Uterus (tissue), 4 donors: ENCODE measurements around the gene RAC3. TPM values are rescaled to one million over a fixed set of nuclear protein-coding genes. Genes with fewer than 3 reads are reported as not detected.

Experiments used
- DNase-seq, 2 donors: peaks; one replicate each; pipeline ENCODE4 v3.0.0-alpha.2; 2019 to 2020
- H3K27ac ChIP-seq, 2 donors: fragments of 200-600 bp; sonication (generic); 1 replicate in 1 of 2; 2 replicates in 1 of 2; pipeline ENCODE4 v1.5.1; 2016 to 2018
- H3K27me3 ChIP-seq, 2 donors: fragments of 200-600 bp; sonication (generic); one replicate each; pipeline ENCODE4 v1.5.1; 2018 to 2019; ENCODE audit warnings: control low read depth in 1 of 2
- H3K36me3 ChIP-seq, 2 donors: fragments of 200-600 bp; sonication (generic); one replicate each; pipeline ENCODE4 v1.5.1; 2019; ENCODE audit warnings: control low read depth in 1 of 2
- H3K4me1 ChIP-seq, 2 donors: fragments of 200-600 bp; sonication (generic); one replicate each; pipeline ENCODE4 v1.5.1; 2018 to 2019; ENCODE audit warnings: control low read depth in 1 of 2
- H3K4me3 ChIP-seq, 2 donors: fragments of 200-600 bp; sonication (generic); 1 replicate in 1 of 2; 2 replicates in 1 of 2; pipeline ENCODE4 v1.5.1; 2018 to 2019; ENCODE audit warnings: mild to moderate bottlenecking in 1 of 2
- H3K9me3 ChIP-seq, 2 donors: fragments of 200-600 bp; sonication (generic); one replicate each; pipeline ENCODE4 v1.5.1; 2019; ENCODE audit warnings: control low read depth in 1 of 2
- CTCF ChIP-seq, 4 experiments: fragments of 200-600 bp in 2 of 4; fragments of 450-650 bp in 2 of 4; sonication (generic) in 2 of 4; IDR thresholded peaks; one replicate each; pipeline ENCODE4 v1.5.1; 2016 to 2019; ENCODE audit warnings: antibody characterized with exemption in 4 of 4, mild to moderate bottlenecking in 2 of 4, moderate library complexity in 1 of 4
- POLR2A ChIP-seq, 2 donors: fragments of 450-650 bp; IDR thresholded peaks; one replicate each; pipeline ENCODE4 v1.6.1; 2016; ENCODE audit warnings: antibody characterized with exemption in 2 of 2, mild to moderate bottlenecking in 1 of 2, moderate library complexity in 1 of 2
- intact Hi-C: fragments of 100-400 bp; cut with DNase I; formaldehyde crosslinking; loops from one replicate; pipeline ENCODE4 v1.15.1; 2023; ENCODE audit warnings: low total_unique reads
- total RNA-seq, 4 donors: library from RNA; depleted of rRNA in 3 of 4; stranded (reverse); fragments of >200 nt in 3 of 4; gene quantifications; one replicate each; pipeline versions ENCODE4 v1.1.0 to v1.2.4, GENCODE V29; 2014 to 2023
- donor health status: DM: yes; HTN: yes; CAD: no.

The RAC3 gene
- total RNA-seq, 4 donors from 2014 or later, result 0.91 to 8.4 TPM; not detected in 2

- Histone ChIP-seq H3K9me3 (no peaks in the 10 kb centered on the region), H3K27me3 (no peaks in the 10 kb centered on the region), H3K4me3 (no peak overlapping the region), H3K36me3 (no peaks in the 10 kb centered on the region), H3K27ac (no peak overlapping the region), H3K4me1 (peaks cover 0 to 28% of the 10 kb centered on the region in 2 donors)
- no peak for TF ChIP-seq POLR2A (IDR thresholded peaks at IDR 0.05)
- no peak for TF ChIP-seq CTCF (IDR thresholded peaks at IDR 0.05)
- no peak for DNase-seq
- intact Hi-C loops, result no loop called here
Observed at GRCh38 chr17:82054351-82055022, 23.0 kb downstream of the RAC3 start.

GRCh38 chr17:82055023-82055964 is 23.8 kb downstream of the RAC3 start:
- TF ChIP-seq CTCF (IDR thresholded peaks at IDR 0.05) (no peak), POLR2A (IDR thresholded peaks at IDR 0.05) (no peak)
- Histone ChIP-seq H3K27me3 (no peaks in the 10 kb centered on the region), H3K4me1 (peaks cover 0 to 25% of the 10 kb centered on the region in 2 donors), H3K4me3 (no peak overlapping the region), H3K27ac (no peak overlapping the region), H3K36me3 (no peaks in the 10 kb centered on the region), H3K9me3 (no peaks in the 10 kb centered on the region)
- intact Hi-C loops, result no loop called here
- no peak for DNase-seq

- intact Hi-C loops, result no loop called here
- no peak for DNase-seq
- Histone ChIP-seq H3K9me3 (no peaks in the 10 kb centered on the region), H3K27me3 (no peaks in the 10 kb centered on the region), H3K4me1 (peaks cover 0 to 17% of the 10 kb centered on the region in 2 donors), H3K36me3 (no peaks in the 10 kb centered on the region), H3K4me3 (no peak overlapping the region), H3K27ac (no peak overlapping the region)
- TF ChIP-seq POLR2A (IDR thresholded peaks at IDR 0.05) (no peak), CTCF (IDR thresholded peaks at IDR 0.05) (no peak)
Observed at GRCh38 chr17:82055965-82056728, 24.7 kb downstream of the RAC3 start.

GRCh38 chr17:82056729-82057621 is 25.5 kb downstream of the RAC3 start:
- Histone ChIP-seq H3K9me3 (no peaks in the 10 kb centered on the region), H3K27ac (no peak overlapping the region), H3K4me3 (no peak overlapping the region), H3K4me1 (peaks cover 0 to 17% of the 10 kb centered on the region in 2 donors), H3K27me3 (no peaks in the 10 kb centered on the region), H3K36me3 (no peaks in the 10 kb centered on the region)
- no peak for DNase-seq
- intact Hi-C loops, result no loop called here
- TF ChIP-seq CTCF (IDR thresholded peaks at IDR 0.05), result no peak
